WI38 (cell line): ENCODE measurements around the gene PLEKHG4B.

Experiments
- H3K4me3 ChIP-seq: 2 replicates; pipeline ENCODE4 v1.5.1; 2011; ENCODE audit warnings: low read depth, mild to moderate bottlenecking, control low read depth, low read length
- TF ChIP-seq, protein P1 (sequence below): IDR thresholded peaks from 2 replicates; pipeline ENCODE4 v1.5.1; 2012; ENCODE audit warnings: low read depth, mild to moderate bottlenecking, control low read depth, low read length

Gene PLEKHG4B

DNA sequence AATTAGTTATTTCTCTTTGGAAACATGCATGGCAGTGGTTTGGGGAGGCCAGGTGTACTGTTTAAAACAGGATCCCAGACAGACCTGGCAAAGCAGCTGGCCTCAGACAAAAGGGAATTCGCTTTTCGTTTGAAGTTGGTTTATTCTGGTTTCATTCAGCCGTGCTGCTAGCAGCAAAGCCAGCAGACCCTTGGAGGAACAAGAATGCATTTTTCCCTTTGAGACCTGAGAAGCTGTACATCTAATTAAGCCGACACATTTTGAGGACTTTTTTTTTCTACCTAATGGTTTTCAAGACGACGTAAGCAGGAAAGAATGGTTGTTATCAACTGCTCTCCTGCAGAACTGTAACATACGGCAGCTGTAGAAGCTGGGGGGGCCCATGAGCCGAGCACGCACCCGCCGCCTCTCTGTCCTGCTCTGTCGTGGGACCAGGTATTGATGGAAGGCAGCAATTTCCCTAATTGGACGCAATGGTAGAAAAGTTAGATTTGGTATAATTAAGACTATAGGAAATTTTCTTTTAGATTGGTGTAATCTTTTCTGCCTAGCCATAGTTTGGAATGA lies 13.6 kb downstream of the PLEKHG4B start:
- no peak overlapping the region for H3K4me3 ChIP-seq
- TF ChIP-seq, protein P1, sequence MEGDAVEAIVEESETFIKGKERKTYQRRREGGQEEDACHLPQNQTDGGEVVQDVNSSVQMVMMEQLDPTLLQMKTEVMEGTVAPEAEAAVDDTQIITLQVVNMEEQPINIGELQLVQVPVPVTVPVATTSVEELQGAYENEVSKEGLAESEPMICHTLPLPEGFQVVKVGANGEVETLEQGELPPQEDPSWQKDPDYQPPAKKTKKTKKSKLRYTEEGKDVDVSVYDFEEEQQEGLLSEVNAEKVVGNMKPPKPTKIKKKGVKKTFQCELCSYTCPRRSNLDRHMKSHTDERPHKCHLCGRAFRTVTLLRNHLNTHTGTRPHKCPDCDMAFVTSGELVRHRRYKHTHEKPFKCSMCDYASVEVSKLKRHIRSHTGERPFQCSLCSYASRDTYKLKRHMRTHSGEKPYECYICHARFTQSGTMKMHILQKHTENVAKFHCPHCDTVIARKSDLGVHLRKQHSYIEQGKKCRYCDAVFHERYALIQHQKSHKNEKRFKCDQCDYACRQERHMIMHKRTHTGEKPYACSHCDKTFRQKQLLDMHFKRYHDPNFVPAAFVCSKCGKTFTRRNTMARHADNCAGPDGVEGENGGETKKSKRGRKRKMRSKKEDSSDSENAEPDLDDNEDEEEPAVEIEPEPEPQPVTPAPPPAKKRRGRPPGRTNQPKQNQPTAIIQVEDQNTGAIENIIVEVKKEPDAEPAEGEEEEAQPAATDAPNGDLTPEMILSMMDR, result no peak

DNA sequence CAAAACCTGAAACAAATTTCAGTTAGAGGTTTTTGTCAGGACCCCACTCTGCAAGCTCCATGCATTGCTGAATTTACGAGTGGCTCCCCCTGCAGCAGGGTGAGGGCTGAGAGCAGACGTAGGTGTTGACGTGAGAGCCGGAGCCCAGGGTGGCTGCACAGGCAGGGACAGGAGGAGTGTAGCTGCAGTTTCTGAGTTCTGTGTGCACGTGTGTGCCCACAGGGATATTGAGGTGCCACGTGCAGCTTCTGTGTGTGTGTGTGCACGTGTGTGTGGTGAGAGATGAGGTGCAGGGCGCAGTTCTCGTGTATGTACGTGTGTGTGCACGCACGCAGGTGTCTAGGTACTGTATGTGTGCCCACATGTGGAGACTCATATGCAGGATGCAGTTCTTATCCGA lies 14.6 kb downstream of the PLEKHG4B start:
- no peak overlapping the region for H3K4me3 ChIP-seq
- TF ChIP-seq, protein P1, result no peak

DNA sequence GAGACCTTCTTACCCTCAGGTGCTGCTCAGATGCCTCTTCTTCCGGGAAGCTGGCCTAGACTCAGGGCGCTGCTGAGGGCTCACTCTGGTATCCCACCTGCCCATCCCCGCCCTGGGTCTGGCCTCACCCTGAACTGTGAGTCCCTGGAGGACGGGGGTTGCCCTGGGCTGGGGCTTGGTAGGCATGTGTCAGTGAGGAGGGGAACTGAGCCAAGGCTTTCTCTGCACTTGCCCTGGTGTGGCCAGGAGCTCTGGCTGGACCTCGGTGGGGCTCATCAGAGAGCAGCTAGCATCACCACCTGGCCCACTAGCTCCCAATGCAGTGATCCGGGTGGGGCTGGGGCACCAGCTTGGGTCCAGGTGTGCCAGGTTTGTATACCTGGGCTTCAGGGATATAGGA lies 15.6 kb downstream of the PLEKHG4B start:
- TF ChIP-seq, protein P1, result no peak
- no peak overlapping the region for H3K4me3 ChIP-seq

DNA sequence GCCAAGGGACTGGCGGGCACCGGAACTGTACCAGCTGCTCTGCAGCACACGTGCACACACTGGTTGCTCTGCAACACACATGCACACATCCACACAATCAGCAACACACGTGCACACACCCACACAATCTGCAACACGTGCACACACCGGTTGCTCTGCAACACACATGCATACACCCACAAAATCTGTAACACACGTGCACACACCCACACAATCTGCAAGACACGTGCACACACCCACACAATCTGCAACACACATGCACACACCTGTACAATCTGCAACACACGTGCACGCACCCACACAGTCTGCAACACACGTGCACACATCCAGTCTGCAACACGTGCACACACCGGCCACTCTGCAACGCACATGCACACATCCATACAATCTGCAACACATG lies 17.9 kb downstream of the PLEKHG4B start:
- H3K4me3 ChIP-seq, result no peak overlapping the region

DNA sequence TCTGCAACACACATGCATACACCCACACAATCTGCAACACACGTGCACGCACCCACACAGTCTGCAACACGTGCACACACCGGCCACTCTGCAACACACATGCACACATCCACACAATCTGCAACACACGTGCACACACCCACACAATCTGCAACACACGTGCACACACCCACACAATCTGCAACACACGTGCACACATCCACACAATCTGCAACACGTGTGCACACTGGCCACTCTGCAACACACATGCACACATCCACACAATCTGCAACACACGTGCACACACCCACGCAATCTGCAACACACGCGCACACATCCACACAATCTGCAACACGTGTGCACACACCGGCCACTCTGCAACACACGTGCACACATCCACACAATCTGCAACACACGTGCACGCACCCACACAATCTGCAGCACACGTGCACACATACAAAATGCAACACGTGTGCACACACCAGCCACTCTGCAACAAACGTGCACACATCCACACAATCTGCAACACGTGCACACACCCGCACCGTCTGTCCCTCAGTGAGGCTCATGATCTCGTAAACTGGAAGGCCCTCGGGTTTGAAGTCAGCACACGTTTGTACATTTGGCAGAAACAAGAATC lies 18.4 kb downstream of the PLEKHG4B start:
- no peak overlapping the region for H3K4me3 ChIP-seq
- TF ChIP-seq, protein P1, result no peak

More for the DNA sequence above, 17.9 kb downstream of the PLEKHG4B start:
- TF ChIP-seq, protein P1, result no peak

DNA sequence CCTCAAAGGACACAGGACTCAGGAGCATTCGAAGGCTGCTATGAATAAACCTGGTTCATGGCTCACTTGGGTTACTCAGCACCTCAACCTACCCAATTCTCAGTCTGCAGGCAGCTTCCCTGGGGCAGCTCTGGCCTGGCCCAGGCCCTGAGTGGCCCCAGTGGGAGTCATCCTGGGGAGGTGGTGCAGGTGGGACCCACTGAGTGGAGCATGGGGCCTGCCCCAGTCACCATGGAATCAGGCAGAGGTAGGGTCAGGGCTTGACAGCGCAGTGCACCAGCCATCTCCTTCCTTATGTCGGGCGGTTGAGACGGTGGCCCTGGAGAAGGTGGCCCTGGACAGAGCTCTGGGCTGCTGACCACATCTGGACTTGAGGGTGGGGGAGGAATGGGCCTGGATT lies 19.2 kb downstream of the PLEKHG4B start:
- TF ChIP-seq, protein P1, result no peak
- H3K4me3 ChIP-seq, result no peak overlapping the region

DNA sequence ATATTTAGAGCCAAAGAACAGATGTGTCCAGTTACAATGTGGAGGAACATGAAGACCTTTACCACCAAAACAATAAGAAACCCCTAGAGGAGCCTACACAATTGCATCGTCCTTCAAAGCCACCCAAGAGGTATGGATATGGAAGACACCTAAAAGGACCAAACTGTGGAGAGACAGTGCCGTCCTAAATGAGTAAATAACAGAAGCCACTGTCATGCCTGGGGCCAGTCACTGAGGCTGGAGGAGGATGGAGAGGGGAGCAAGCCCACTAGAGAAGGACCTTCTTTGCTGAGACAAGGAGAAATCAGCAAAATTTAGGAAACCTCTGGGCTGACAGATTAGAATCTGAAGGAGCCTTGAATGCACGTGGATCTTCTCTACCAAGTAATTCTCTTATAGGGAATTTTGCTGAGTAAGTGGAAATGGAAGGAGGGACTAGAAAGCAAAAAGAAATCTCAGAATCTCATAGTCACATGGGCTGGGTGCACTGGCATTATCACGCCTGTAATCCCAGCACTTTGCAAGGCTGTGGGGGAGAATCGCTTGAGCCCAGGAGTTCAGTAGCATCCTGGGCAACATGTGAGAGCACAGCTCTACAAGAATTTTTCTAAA lies 27.6 kb downstream of the PLEKHG4B start:
- no peak overlapping the region for H3K4me3 ChIP-seq
- TF ChIP-seq, protein P1, result no peak
